GM04503 (cell line): Measurements from ENCODE around the gene ZNF385A.

Source experiments
- DNase-seq: peaks from one replicate; pipeline ENCODE4 v3.0.0-alpha.2; 2012; ENCODE audit warnings: low read depth

The ZNF385A gene

GRCh38 chr12:54373649-54374561, 10.6 kb downstream of the ZNF385A start:
- no peak for DNase-seq

GRCh38 chr12:54372113-54372806, 12.3 kb downstream of the ZNF385A start:
- no peak for DNase-seq

- DNase-seq: no peak
Observed at GRCh38 chr12:54371328-54372112, 13.0 kb downstream of the ZNF385A start.

- DNase-seq: no peak
Observed at GRCh38 chr12:54370171-54370730, 14.3 kb downstream of the ZNF385A start.

GRCh38 chr12:54369597-54370131, 14.9 kb downstream of the ZNF385A start:
- no peak for DNase-seq

GRCh38 chr12:54368709-54369596, 15.6 kb downstream of the ZNF385A start:
- DNase-seq: no peak

- no peak for DNase-seq
Observed at GRCh38 chr12:54368025-54368708, 16.4 kb downstream of the ZNF385A start.

GRCh38 chr12:54364413-54364812, 20.1 kb downstream of the ZNF385A start, which contains the start of gene GPR84:
GPR84 (minus strand) TSS chr12:54364486; CDS start chr12:54363851, 635 bp downstream.
- no peak for DNase-seq

- DNase-seq: no peak
Observed at GRCh38 chr12:54363618-54364017, 20.9 kb downstream of the ZNF385A start.

GRCh38 chr12:54363047-54363446, 21.5 kb downstream of the ZNF385A start:
- no peak for DNase-seq

GRCh38 chr12:54360717-54361456, 23.6 kb downstream of the ZNF385A start:
- no peak for DNase-seq

GRCh38 chr12:54359762-54360351, 24.7 kb downstream of the ZNF385A start:
- no peak for DNase-seq

- peak; percentile 89 for DNase-seq
Observed at GRCh38 chr12:54358945-54359761, 25.4 kb downstream of the ZNF385A start.

GRCh38 chr12:54358191-54358944, 26.2 kb downstream of the ZNF385A start:
- DNase-seq: no peak

GRCh38 chr12:54357506-54358190, 26.9 kb downstream of the ZNF385A start:
- no peak for DNase-seq

GRCh38 chr12:54356951-54357356, 27.6 kb downstream of the ZNF385A start:
- DNase-seq: no peak

GRCh38 chr12:54356228-54356627, 28.3 kb downstream of the ZNF385A start:
- DNase-seq: no peak
